Thoracic aorta (tissue), 2 donors: Measurements from ENCODE around the gene GPC6. TPM values are rescaled to one million over a fixed set of nuclear protein-coding genes. Genes with fewer than 3 reads are reported as not detected.

Experiments
- ATAC-seq: fragments of 150-250 bp; one replicate; pipeline ENCODE4 v1.8.0; 2017; ENCODE audit warnings: low read depth; ENCODE audit not compliant: insufficient number of reproducible peaks, low FRiP score
- DNase-seq: peaks from one replicate; pipeline ENCODE4 v3.0.0-alpha.2; 2020; ENCODE audit warnings: low spot score
- H3K27ac ChIP-seq, 2 donors: fragments of 200-600 bp; sonication (generic); 1 replicate in 1 of 2; 2 replicates in 1 of 2; pipeline ENCODE4 v1.5.1; 2016; ENCODE audit warnings: mild to moderate bottlenecking in 2 of 2, moderate library complexity in 2 of 2
- H3K27me3 ChIP-seq: fragments of 200-600 bp; sonication (generic); replicated peaks from 2 replicates; pipeline ENCODE4 v1.6.0; 2016; ENCODE audit warnings: mild to moderate bottlenecking; ENCODE audit not compliant: insufficient read depth
- H3K36me3 ChIP-seq: fragments of 200-600 bp; sonication (generic); one replicate; pipeline ENCODE4 v1.5.1; 2016
- H3K4me1 ChIP-seq, 2 donors: fragments of 200-600 bp; sonication (generic); 1 replicate in 1 of 2; 2 replicates in 1 of 2; pipeline versions ENCODE4 v1.5.1 to v1.6.0; 2016; ENCODE audit warnings: low read depth in 2 of 2, mild to moderate bottlenecking in 1 of 2; ENCODE audit not compliant: control insufficient read depth in 1 of 2
- H3K4me3 ChIP-seq: fragments of 200-600 bp; sonication (generic); 2 replicates; pipeline ENCODE4 v1.5.1; 2016; ENCODE audit warnings: mild to moderate bottlenecking
- H3K9me3 ChIP-seq: fragments of 200-600 bp; sonication (generic); 2 replicates; pipeline ENCODE4 v1.5.1; 2016
- CTCF ChIP-seq: fragments of 200-600 bp; sonication (generic); IDR thresholded peaks from one replicate; pipeline ENCODE4 v1.5.1; 2019; ENCODE audit warnings: antibody characterized with exemption
- total RNA-seq, 2 donors: library from RNA; depleted of rRNA; stranded (reverse); fragments of >200 nt; gene quantifications; one replicate each; pipeline versions ENCODE4 v1.1.0 to v1.2.3, GENCODE V29; 2016

The GPC6 gene
- total RNA-seq, 2 donors from 2014 or later = 34.9 to 56.4 TPM

DNA sequence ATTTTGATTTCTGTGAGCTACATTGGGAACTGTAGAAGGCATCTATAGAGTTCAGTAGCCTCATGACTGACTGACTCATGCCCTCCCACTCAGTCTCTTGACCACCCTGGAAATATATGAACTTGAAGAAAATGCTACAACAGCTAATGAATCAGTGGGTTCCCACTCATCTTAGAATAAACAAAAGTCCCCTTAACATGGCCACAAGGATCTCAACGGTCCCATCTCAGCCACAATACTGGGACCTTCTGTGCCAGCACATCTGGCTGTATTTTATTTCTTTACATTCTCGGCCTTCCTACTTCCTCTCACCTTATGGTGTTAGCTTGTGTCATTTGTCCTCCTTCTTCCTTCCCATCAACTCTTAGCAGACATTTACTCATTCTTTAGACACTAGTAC, 633.1 kb downstream of the GPC6 start:
- H3K27me3 ChIP-seq = no peaks in the 10 kb centered on the region
- H3K4me3 ChIP-seq = no peak overlapping the region
- no peaks in the 10 kb centered on the region for H3K9me3 ChIP-seq
- no peaks in the 10 kb centered on the region for H3K36me3 ChIP-seq
- no peaks in the 10 kb centered on the region for H3K4me1 ChIP-seq
- H3K27ac ChIP-seq = no peak overlapping the region
- DNase-seq (no peak), ATAC-seq (no peak)
- TF ChIP-seq CTCF = no peak

- ATAC-seq (no peak), DNase-seq (no peak)
- Histone ChIP-seq H3K4me1 (no peaks in the 10 kb centered on the region), H3K4me3 (no peak overlapping the region), H3K27me3 (no peaks in the 10 kb centered on the region), H3K9me3 (no peaks in the 10 kb centered on the region), H3K27ac (no peak overlapping the region), H3K36me3 (no peaks in the 10 kb centered on the region)
- no peak for TF ChIP-seq CTCF
These were observed 635.2 kb downstream of the GPC6 start for GRCh38 chr13:93861818-93862217.

GRCh38 chr13:93862259-93862658, 635.7 kb downstream of the GPC6 start:
- Histone ChIP-seq H3K4me1 (no peaks in the 10 kb centered on the region), H3K27me3 (no peaks in the 10 kb centered on the region), H3K9me3 (no peaks in the 10 kb centered on the region), H3K4me3 (no peak overlapping the region), H3K36me3 (no peaks in the 10 kb centered on the region), H3K27ac (no peak overlapping the region)
- TF ChIP-seq CTCF = no peak
- DNase-seq = no peak
- no peak for ATAC-seq

DNA sequence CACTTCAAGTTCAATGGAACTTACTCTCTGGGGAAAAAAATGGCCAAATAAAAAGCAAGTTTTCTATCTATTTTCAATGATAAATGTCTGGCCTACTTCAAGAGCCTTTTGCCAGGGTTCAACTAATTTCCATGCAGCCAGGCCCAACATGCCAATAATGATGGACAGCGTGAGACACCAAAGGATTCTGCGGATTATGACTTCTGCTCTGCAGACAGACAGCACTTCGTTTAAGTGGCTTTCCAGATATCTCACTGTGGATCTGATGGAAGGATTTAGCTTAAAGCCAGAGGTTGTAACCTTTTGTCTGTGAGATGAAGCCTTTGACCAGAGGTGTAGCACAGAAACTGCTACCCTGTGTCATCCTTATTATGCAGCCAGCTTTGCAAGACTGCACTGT, 638.6 kb downstream of the GPC6 start:
- no peak for ATAC-seq
- TF ChIP-seq CTCF = no peak
- H3K4me1 ChIP-seq = no peaks in the 10 kb centered on the region
- H3K27me3 ChIP-seq = no peaks in the 10 kb centered on the region
- H3K36me3 ChIP-seq = no peaks in the 10 kb centered on the region
- no peak for DNase-seq
- H3K9me3 ChIP-seq = no peaks in the 10 kb centered on the region
- no peak overlapping the region for H3K4me3 ChIP-seq
- no peak overlapping the region for H3K27ac ChIP-seq

DNA sequence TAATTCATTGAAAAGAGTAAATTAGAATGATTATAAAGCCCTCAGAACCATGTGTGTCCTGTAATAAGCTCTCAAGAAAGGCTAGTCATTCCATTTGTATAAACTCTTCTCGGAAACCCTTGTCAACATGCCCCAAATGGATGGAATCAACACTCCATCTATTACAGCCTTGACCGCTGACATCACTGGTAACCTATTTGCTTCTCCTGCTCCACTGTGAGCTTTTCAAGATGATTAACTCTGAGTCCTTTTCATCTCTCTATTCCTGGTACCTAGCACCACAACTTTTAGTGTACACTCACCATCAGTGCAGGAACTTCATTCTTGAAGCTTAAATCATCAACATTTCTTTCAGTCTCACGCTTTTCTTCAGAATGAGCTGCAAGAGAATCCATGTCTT, 640.9 kb downstream of the GPC6 start:
- no peaks in the 10 kb centered on the region for H3K9me3 ChIP-seq
- DNase-seq = no peak
- ATAC-seq = no peak
- no peak for TF ChIP-seq CTCF
- no peaks in the 10 kb centered on the region for H3K27me3 ChIP-seq
- peaks cover 0 to 2% of the 10 kb centered on the region in 2 donors for H3K4me1 ChIP-seq
- no peak overlapping the region for H3K4me3 ChIP-seq
- no peak overlapping the region for H3K27ac ChIP-seq
- no peaks in the 10 kb centered on the region for H3K36me3 ChIP-seq
